Motor neuron (in vitro differentiated cells): ENCODE measurements around the gene LY6G6D. TPM values are rescaled to one million over a fixed set of nuclear protein-coding genes. Genes with fewer than 3 reads are reported as not detected.
A peak's percentile ranks its signal among the peaks of the same experiment; 100 is the strongest.

Experiments
- ATAC-seq, 8 experiments: fragments of 200-7000 bp; cut with Tn5 transposase; replicated peaks in 6 of 8; 2 replicates each; pipeline ENCODE4 v1.8.0; 2021; ENCODE audit warnings: mild to moderate bottlenecking in 8 of 8, moderate library complexity in 8 of 8
- H3K27ac ChIP-seq, 2 donors: fragments of 250-450 bp; sonication (Bioruptor Pico); 2 replicates each; pipeline ENCODE4 v1.9.0; 2021; ENCODE audit warnings: antibody characterized with exemption in 2 of 2, mild to moderate bottlenecking in 2 of 2, moderate library complexity in 1 of 2
- H3K4me1 ChIP-seq, 2 donors: fragments of 250-450 bp; sonication (Bioruptor Pico); replicated peaks in 1 of 2; 2 replicates each; pipeline ENCODE4 v1.6.1; 2021; ENCODE audit warnings: antibody characterized with exemption in 2 of 2, mild to moderate bottlenecking in 2 of 2, moderate library complexity in 1 of 2
- H3K4me3 ChIP-seq, 5 donors: fragments of 250-450 bp; sonication (Bioruptor Pico); 2 replicates each; pipeline ENCODE4 v1.9.0; 2021; ENCODE audit warnings: antibody characterized with exemption in 5 of 5, mild to moderate bottlenecking in 5 of 5, moderate library complexity in 4 of 5
- WGBS, 10 experiments: fragments of 450-650 bp; shearing (Covaris generic); methylation state at CpG; one replicate each; pipeline ENCODE4 v1.0.0; 2022; 5-methylcytosine and 5-hydroxymethylcytosine counted together
- in situ Hi-C, 9 experiments: fragments of 400-800 bp; cut with MboI; loops; one replicate each; pipeline ENCODE4 v1.15.0; 2021; ENCODE audit warnings: low sequenced_read_pairs in 9 of 9, low pct_unique_long_range_greater_than_20kb in 2 of 9; ENCODE audit not compliant: unreplicated experiment in 9 of 9
- total RNA-seq, 8 experiments: library from RNA; unstranded; fragments of 300-600 nt; gene quantifications; 2 replicates each; pipeline versions ENCODE4 v1.2.3 to v1.2.4, GENCODE V29; 2022

Gene LY6G6D
- total RNA-seq, 8 experiments from 2014 or later = not detected

GRCh38 chr6:31736021-31736767 lies 21.0 kb downstream of the LY6G6D start, which contains the start of gene CLIC1:
Gene CLIC1, minus strand, starts transcription at chr6:31736530. Its CDS starts 230 bp downstream, at chr6:31736300.
- 0 to 20% (median 8%) methylated on average over 1 to 2 of the region's 24 CpGs; no CpG with 5 or more reads in 7 of the 10 experiments for WGBS, 10 experiments
- H3K27ac ChIP-seq = peak within 1 kb of the TSS; percentile 79 to 86
- in situ Hi-C loops = no loop called here
- peak within 1 kb of the TSS; percentile 24 to 69 (median 57) for H3K4me3 ChIP-seq
- peak; percentile 13 to 49 (median 38) for ATAC-seq
- H3K4me1 ChIP-seq = peaks cover 40 to 43% of the 10 kb centered on the region in 2 donors

- no peak for ATAC-seq
- WGBS, 10 experiments = 7 to 100% (median 34%) methylated on average over 1 to 6 of the region's 10 CpGs; no CpG with 5 or more reads in 2 of the 10 experiments
- Histone ChIP-seq H3K4me3 (peak overlapping the region; percentile 24 to 69 (median 57)), H3K4me1 (peaks cover 40 to 43% of the 10 kb centered on the region in 2 donors), H3K27ac (peak overlapping the region; percentile 79 to 86)
- in situ Hi-C loops = no loop called here
Measured at GRCh38 chr6:31736768-31737314, 21.7 kb downstream of the LY6G6D start.

GRCh38 chr6:31737315-31737990 lies 22.3 kb downstream of the LY6G6D start:
- WGBS, 10 experiments = 17 to 87% (median 60%) methylated on average over 4 to 7 of the region's 7 CpGs; no CpG with 5 or more reads in 2 of the 10 experiments
- Histone ChIP-seq H3K27ac (peak overlapping the region; percentile 79 to 86), H3K4me3 (peak overlapping the region in 3 of 5 donors; percentile 1 to 69 (median 57)), H3K4me1 (peaks cover 40 to 43% of the 10 kb centered on the region in 2 donors)
- in situ Hi-C loops = no loop called here
- ATAC-seq = peak in 3 of 8 experiments; percentile 9 to 22 (median 17)

GRCh38 chr6:31737991-31738979 lies 23.1 kb downstream of the LY6G6D start:
- H3K4me1 ChIP-seq = peaks cover 40 to 43% of the 10 kb centered on the region in 2 donors
- ATAC-seq = no peak
- in situ Hi-C loops = no loop called here
- peak overlapping the region in 2 of 5 donors; percentile 1 to 57 for H3K4me3 ChIP-seq
- WGBS, 10 experiments = 0 to 49% (median 25%) methylated on average over 1 to 5 of the region's 6 CpGs; no CpG with 5 or more reads in 2 of the 10 experiments
- peak overlapping the region; percentile 79 to 86 for H3K27ac ChIP-seq

GRCh38 chr6:31739639-31740396 lies 24.7 kb downstream of the LY6G6D start, which contains the start of gene MSH5:
Gene MSH5, plus strand, starts transcription at chr6:31740005. Its CDS starts 462 bp downstream, at chr6:31740467.
- 0 to 7% (median 0%) methylated on average over 1 to 19 of the region's 58 CpGs; no CpG with 5 or more reads in 4 of the 10 experiments for WGBS, 10 experiments
- Histone ChIP-seq H3K4me3 (peak within 1 kb of the TSS; percentile 45 to 73 (median 51)), H3K27ac (peak within 1 kb of the TSS in 1 of 2 donors; percentile 86), H3K4me1 (peaks cover 32 to 35% of the 10 kb centered on the region in 2 donors)
- in situ Hi-C loops = no loop called here
- ATAC-seq = peak; percentile 76 to 94 (median 90)

GRCh38 chr6:31740397-31741223 lies 25.5 kb downstream of the LY6G6D start:
- Histone ChIP-seq H3K4me1 (peaks cover 31 to 32% of the 10 kb centered on the region in 2 donors), H3K4me3 (peak overlapping the region; percentile 45 to 73 (median 51)), H3K27ac (peak overlapping the region in 1 of 2 donors; percentile 71)
- no peak for ATAC-seq
- in situ Hi-C loops = no loop called here
- WGBS, 10 experiments = 0 to 51% (median 28%) methylated on average over 1 to 15 of the region's 29 CpGs; no CpG with 5 or more reads in 3 of the 10 experiments

GRCh38 chr6:31741815-31742214 lies 26.7 kb downstream of the LY6G6D start:
- ATAC-seq = no peak
- no peak overlapping the region for H3K27ac ChIP-seq
- 61 to 100% (median 100%) methylated on average over 1 to 2 of the region's 2 CpGs; no CpG with 5 or more reads in 5 of the 10 experiments for WGBS, 10 experiments
- H3K4me3 ChIP-seq = no peak overlapping the region
- peaks cover 21 to 29% of the 10 kb centered on the region in 2 donors for H3K4me1 ChIP-seq
- in situ Hi-C loops = no loop called here

GRCh38 chr6:31742894-31743293 lies 27.7 kb downstream of the LY6G6D start:
- ATAC-seq = no peak
- 70 to 100% (median 94%) methylated on average over 1 to 3 of the region's 3 CpGs; no CpG with 5 or more reads in 2 of the 10 experiments for WGBS, 10 experiments
- in situ Hi-C loops = no loop called here

GRCh38 chr6:31744422-31744821 lies 29.3 kb downstream of the LY6G6D start:
- Histone ChIP-seq H3K4me1 (peaks cover 0 to 4% of the 10 kb centered on the region in 2 donors), H3K4me3 (no peak overlapping the region), H3K27ac (no peak overlapping the region)
- ATAC-seq = no peak
- 50 to 100% (median 82%) methylated on average over 1 of the region's 1 CpG; no CpG with 5 or more reads in 4 of the 10 experiments for WGBS, 10 experiments
- in situ Hi-C loops = no loop called here

More at GRCh38 chr6:31742894-31743293, 27.7 kb downstream of the LY6G6D start:
- Histone ChIP-seq H3K4me3 (no peak overlapping the region), H3K27ac (no peak overlapping the region), H3K4me1 (peaks cover 11 to 18% of the 10 kb centered on the region in 2 donors)

GRCh38 chr6:31749301-31750036 lies 34.3 kb downstream of the LY6G6D start:
- in situ Hi-C loops = no loop called here
- Histone ChIP-seq H3K4me3 (no peak overlapping the region), H3K27ac (no peak overlapping the region), H3K4me1 (no peaks in the 10 kb centered on the region)
- peak in 1 of 8 experiments; percentile 53 for ATAC-seq
- 79 to 100% (median 96%) methylated on average over 1 to 8 of the region's 8 CpGs for WGBS, 10 experiments
